Activated CD8-positive, alpha-beta memory T cell treated with anti-CD3 and anti-CD28 coated beads, Interleukin-2, amount 50 U/mL, for 24 hours (primary cell): Measurements from ENCODE around the gene ADRB1.

Source experiments
- DNase-seq: peaks from one replicate; pipeline ENCODE4 v3.0.0-alpha.2; 2020; ENCODE audit errors: extremely low read depth

ADRB1 gene

DNA sequence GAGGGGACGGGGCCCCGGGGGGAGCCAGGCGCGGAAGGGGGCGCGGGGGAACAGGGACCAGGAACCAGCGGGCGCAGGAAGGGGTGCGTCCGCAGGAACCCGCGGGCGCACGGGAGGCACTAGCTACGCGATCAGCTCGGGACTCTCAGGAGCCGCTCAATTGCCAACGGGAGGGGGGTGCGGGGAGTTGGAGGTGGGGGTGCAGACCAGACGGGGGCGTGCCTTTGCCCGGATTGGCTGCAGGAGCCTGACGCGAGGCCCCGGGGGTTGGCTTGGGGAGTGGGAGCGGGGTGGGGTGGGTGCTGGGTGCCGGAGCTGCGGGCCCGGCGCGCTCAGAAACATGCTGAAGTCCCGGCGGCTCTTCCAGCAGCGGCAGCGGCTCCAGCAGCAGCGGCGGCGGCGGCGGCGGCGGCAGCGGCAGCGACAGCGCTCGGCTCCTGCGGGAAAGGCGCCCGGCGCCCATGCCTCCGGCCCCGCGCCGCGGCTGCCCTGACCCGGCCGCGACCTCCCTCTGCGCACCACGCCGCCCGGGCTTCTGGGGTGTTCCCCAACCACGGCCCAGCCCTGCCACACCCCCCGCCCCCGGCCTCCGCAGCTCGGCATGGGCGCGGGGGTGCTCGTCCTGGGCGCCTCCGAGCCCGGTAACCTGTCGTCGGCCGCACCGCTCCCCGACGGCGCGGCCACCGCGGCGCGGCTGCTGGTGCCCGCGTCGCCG lies at the start of gene ADRB1:
TSS of gene ADRB1 (plus strand) at position 335 of the 715 bp plus-strand sequence. CDS start at position 602, 267 bp downstream.
- DNase-seq = no peak

DNA sequence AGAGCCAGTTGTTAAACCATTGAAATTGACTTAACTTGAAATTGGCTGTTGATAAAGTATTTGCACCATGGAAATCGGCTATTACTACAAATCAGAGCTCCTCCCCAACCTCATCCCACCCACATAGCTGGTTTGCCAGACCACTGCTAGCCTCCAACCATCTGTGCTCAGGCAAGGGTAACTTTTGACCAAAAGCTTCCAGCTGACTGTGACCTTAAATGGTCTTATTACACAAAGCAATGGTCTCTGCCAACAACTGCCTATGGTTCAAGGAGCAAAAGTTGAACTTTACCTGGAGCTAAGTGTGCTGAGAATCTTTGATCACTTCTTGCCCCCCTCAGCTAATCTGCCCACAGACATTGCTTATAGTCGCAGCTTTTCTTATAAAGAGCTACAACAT lies 48.5 kb upstream of the ADRB1 start:
- no peak for DNase-seq

DNA sequence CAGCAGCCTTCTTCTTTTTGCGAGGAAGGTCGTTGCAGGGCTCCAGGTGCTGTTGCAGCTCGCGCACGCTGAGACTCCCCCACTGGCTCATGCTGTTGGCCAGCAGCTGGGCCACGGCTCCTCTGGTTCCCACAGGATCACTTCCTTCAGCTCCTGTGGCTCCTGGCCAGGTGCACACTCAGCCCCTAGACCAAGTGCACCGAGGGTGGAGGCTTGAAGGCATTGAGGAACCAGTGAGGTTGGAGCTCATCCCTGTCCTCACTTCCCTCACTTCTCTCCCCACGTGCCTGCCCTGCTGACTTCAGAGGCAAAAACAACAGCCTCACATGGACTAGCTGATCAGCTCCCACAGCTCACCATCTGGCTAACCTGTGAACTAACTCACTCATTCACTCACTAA lies 46.2 kb upstream of the ADRB1 start:
- DNase-seq = no peak

DNA sequence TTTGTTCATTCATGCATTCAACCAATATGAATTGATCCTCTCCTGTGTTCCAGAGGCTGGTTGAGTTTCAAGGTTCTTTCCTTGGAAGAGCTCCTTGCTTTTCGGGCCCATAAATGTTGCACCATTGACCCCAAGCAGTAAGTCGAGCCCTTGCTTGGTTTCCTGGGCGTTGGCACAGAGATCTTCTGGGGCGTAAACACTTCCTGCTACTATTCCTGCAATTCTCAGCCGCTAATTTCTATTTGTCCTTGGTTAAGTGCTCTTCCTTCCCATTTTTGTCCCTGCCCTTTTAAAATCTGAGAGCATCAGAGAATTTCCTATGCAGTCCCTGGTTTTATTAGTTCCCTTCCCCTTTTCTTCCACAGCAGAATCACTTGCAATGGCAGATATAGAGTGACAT lies 44.1 kb upstream of the ADRB1 start:
- DNase-seq = no peak

DNA sequence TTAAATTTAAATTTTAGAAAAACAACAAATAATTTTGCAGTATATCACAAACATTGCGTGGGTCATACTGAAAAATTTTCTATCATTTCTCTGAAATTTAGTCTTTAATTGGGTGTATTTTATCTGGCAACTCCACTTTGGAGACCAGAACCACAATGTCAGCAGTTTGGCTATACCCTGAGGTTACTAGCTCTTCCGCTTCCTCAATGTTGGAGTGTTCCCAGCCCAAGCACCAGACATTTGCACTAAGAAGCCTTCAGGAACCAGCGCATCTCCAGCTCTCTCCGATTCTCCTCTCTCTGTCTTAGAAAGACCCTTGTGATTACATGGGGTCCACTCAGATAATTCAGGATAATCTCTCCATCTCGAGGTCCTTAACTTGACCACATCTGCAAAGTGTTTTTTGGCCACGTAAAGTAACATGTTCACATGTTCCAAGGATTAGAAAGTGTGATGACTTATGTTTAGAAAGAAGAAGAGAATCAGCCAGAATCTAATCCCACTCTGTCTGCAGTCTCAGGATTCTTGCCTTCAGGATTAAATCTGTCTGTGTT lies 43.1 kb upstream of the ADRB1 start:
- no peak for DNase-seq

DNA sequence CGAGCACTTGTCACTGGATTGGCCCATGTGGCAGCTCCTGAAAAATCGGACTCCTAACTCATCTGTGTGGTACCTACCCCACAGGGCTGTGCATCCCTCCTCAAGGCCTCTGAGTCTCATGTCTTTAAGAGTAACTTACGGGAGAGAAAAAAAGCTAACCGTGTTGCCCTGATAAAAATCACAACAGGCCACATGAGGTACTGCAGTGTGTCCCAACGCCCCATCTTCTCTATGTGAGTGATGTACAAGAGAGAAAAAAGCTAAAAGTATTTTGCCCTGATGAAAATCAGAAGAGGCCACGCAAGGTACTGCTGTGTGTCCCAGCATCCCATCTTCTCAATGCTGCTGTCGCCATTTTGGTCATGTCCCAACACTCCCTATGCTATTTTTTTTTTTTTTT lies 41.2 kb upstream of the ADRB1 start:
- DNase-seq = no peak

DNA sequence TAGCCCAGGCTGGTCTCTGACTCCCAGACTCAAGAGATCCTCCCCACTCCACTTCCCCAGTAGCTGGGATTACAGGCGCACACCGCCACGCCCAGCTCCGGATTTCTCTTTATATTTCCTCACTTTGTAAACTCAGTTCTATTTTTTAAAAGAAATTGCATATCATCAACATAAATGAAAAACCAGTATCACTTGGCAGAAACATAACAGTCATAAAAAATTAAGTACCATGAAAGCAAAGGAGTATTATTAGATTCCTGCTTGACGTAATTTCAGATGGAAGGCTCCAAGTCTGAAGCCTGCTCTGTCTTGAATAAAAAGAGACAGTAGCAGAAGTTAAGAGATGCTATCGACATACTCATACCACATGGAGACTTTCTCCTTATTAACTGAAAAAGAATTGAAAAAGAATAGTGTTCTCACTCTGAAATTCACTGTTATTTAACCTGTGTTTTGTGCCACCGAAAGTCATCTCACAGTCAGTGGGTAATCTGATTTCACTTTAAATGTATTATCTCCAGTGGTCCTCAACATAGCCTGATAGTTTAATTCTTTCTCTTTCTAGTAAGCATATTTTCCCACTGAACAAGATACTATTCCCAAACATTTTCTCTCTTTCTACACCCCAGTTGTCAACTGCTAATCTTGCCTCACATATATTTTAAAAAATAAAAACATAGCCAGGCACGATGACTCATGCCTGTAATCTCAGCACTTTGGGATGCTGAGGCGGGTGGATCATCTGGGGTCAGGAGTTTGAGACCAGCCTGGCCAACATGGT lies 40.3 kb upstream of the ADRB1 start:
- DNase-seq = no peak

DNA sequence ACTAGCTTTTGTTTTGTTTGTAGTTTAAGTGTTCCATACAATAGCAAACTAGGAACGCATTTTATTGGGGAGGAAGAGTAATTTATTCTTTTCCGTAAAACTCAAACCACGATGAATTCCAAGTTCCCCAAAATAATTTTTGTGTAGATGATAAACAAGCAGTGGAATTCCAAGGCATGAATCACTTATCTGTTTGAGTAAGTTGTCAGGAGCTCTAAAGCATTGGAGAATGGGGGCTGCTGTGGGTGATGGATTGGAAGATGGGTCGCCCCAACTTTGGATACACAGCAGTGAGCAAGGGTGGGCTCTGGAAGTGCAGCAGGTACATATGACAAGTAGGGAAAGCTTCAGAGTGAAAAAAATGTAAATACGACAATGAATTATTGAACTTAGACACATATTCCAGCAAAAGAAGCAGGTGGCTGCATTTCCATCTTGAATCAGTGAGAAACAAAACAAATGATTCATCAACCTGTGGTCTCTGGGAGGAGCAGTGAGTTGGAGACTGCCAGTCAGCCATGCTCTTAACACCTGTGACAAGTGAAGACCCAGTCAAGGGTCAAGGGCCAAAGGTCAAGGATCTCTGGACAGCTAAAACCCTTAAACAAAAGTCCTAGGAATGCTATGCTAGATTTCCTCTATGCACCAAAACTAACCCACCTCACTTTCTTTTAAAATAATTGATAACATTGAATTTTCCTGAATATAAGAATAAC lies 34.2 kb upstream of the ADRB1 start:
- DNase-seq = no peak

DNA sequence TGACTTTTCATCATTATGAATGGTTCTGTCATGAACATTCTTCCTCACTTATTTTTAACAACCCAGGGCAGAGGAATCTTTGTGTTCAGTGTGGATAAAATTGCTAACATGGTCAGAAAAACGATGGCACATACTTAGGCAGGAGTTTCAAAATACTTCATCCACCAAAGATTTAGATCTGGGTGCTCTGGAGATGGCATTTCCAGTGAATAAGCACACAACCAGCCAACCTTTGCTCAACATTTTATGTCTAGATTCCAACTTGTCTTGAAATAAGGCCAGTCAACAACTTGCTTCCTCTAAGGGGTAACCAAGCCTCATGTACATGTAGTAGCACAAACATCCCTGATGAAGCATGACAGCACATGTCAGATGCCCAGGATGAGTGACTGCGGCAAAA lies 33.4 kb upstream of the ADRB1 start:
- DNase-seq = no peak

DNA sequence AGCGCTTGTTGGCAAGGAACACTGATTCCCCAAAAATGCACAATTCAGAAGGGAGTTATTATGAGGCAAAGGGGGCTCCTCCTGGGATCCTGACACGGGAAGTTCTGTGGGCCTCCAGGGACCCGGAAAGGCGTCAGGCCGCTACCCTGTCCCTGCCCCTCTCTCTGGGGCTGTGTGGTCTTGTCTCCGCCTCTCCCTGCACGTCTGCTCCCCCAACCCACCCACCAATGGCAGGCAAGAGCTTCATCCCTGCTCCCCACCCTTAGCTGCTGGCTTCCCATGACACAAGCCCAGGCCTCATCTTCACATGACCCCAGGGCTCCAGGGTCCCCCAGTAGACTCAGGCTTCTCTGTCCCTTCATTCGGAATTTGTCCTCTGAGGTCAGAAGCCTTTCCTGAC lies 31.0 kb upstream of the ADRB1 start:
- no peak for DNase-seq

DNA sequence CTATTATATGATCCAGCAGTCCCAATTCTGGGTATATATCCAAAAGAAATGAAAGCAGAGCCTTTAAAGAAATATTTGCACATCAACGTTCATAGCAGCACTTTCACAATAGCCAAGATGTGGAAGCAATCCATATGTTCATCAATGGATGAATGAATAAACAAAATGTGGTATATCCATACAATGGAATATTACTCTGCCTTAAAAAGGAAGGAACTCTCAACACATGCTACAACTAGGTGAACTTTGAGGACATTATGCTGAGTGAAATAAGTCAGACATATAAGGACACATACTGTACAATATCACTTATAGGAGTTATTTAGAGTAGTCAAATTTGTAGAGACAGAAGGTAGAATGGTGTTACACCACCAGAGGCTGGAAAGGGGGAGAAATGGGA lies 28.0 kb upstream of the ADRB1 start:
- no peak for DNase-seq

DNA sequence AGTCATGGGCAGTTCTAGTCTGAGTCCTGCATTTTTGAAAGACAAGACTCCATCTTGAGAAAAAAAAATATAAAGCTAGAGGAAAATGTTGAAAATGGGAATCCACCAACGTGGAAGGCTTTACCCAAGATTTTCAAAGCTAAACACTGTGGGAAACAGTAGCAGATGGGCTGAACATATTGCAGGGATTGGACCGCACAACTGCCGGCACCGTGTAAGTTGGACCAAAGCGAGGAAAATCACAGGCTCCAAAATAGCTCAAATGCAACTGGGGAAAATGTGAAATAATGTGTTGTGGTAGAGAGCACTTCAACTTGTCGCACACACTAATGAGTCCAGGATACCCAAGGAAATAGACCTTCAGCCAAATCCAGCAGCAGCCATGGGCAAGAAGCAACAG lies 26.4 kb upstream of the ADRB1 start:
- no peak for DNase-seq

DNA sequence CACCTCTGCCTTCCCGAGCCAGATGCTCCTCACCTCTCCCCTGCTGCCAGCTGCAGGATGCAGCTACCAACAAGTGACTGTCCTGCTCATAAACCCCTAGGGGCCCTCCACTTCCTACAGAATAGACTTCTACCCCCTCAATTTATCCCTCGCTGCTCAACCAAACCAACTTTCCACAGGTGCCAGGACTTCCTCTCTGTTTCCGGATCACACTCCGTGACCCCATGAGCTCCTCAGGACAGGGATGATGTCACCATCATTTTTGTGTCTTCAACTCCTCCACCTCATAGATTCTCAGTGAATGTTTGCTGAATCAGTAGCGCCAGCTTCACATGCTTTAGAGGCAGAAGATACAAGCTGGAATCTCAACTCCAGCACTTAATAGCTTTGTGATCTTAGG lies 25.8 kb upstream of the ADRB1 start:
- no peak for DNase-seq

DNA sequence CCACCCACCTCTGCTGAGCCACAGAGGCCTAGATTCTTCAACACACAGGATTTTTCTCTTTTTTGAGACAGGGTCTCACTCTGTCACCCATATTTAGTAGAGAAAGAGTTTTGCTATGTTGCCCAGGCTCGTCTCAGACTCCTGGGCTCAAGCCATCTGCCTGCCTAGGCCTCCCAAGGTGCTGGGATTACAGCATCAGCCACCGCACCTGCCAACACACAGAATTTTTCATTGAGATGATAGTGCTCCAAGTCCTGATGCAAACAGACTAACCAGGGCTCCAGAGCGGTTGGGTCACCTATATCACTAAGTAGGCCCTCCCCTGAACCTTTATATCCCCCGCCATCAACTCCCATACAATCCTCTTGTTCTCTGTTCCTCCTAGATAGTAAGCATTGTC lies 24.4 kb upstream of the ADRB1 start:
- no peak for DNase-seq

DNA sequence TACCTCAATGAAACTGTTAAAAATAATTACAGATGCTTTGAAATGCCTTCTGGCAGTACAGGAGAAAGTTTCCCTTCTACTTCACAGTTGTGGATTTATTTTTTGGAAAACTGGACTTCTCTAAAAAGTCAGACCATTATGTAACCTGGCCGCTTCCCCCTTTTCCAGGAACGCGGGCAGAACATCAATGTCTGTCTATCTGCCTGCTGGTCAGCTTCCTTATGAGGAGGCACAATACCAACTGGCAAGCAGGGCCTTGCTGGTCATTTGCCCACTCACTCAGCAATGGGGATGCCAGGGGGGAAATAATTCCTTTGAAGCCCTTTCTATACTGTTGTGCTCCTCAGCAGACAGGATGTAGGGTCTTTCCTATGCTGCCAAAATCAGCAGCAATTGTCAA lies 22.5 kb upstream of the ADRB1 start:
- DNase-seq = no peak

DNA sequence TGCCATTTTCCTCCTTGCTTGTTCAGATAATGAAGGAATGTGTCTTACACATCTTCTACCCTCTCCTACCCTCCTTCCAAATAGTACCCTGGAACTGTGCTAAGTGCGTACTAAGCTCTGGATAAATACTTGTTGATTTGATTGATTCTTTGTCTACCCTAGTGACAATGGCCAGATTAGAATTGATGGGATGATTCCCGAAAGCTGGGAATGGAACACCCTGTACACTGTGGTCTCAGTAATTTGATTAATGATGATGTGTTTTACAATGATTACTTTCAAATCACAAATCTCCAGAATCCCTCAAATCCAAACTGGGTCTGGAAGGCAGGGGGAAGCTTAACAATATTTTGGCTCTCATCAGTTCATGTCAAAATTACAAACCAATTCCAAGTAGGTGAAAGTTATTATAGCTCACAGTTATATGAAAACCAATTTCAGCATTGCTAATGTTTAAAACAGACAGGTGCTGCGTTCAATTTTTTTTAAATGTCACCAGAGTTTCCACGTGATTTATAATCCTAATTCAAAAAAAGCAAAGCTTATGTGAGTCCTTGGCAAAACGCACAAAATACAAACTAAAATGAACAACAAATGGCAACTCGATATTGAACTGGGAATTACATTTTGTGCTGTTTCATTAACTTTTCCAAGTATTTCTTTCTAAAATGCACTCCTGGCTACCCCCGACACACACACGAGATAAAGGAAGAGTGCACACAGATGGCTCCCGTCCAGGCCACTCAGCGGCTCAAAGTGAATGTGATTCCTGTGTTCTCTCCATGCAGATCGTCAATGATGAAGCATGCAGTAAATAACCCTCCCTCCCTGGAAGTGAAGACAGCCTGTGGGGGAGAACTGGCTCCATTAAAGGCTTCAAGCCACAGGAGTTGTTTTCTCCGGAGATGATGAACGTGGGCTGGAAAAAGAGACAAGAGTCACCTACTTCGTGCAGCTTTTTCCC lies 21.7 kb upstream of the ADRB1 start:
- DNase-seq = no peak

DNA sequence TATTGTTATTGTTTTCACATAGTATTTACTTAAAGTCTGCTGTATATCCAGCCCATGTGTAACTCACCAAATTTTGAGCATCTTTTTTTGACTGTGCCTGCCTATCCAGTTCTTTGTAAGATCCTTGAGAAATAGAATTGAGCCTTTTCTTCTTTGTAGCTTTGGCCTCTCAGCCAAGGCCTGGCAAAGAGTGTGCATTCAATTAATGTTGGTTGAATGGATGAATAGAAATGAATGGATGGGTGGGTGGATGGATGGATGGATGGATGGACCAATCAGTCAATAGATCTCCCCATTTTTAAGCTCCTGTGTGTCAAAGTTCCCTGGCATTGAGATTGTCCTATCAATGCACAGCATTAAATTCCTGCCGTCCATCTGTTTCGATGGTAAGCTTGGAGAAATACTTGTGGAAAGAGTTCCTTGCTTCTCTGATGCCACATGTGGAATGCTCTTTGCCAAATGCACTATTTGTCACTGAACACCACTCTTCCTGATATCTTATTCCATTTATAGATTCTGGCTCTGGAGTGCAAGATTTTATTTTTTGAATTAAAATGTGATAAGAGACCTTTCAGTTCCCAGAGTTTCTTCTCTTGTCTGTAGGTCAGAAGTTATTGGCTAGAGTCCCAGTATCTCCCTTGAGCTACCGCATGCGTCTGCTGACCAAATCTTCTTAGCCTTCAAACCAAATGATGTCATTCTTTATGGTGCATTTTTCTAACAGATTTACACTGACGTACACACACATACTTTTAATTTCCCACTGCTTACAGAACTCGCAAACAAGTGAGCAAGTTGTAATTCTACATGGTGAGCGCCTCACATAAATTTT lies 20.7 kb upstream of the ADRB1 start:
- no peak for DNase-seq

DNA sequence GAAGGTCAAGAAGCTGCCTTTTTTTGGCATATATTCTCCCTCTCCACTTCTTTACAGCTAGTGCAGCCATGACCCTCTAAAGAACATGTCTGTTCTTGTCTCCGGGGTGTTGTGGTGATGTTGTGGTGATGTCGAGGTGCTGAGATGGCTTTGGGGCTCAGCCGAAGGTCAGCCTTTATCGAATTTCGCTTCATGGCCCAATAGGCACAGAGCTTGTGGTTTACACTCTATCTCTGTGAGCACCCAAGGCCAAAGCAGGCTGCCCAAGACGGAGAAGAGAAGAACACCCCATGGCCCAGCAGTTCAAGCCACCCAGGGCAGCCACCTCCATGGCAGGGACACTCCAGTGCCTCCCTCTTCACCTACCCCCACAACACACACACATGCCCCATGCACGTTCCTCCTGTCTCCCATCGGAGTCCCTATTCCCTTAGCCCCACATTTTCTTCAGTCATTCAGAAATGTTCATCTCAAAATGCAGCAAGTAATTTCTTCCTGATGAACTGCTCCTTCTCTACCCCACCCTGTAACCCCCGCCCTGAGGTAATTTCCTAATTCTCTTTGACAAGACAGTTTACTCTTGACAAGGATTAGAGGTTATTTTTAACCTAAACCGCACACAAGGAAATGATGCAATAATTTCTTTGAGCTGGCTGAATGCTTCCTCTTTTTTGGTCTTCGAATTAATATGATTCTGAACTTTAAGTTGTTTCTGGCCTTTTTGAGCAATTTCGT lies 18.6 kb upstream of the ADRB1 start:
- DNase-seq = no peak

DNA sequence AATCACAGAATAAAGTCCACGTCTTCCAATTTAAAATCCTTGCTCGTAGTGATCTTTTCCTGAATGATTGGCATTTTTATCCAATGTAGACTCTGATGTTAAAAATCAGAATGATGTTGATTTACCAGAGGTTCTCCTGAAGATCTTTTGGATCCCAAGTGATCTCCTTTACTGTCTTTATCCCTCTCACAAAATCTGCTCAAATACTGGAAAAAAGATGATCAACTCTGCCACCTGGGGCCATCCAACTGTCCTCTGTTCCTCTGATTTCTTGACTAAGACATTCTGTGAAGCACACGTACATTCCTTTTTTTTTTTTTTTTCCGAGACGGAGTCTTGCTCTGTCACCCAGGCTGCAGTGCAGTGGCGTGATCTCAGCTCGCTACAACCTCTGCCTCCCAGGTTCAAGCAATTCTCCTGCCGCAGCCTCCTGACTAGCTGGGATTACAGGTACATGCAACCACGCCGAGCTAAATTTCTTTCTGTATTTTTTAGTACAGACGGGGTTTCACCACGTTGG lies 18.0 kb upstream of the ADRB1 start:
- no peak for DNase-seq
